NCI-H345 (cell line): ENCODE results near the gene TEX19.

Experiments
- DNase-seq: peaks from one replicate; lab custom pipeline; 2025; lab: John Stamatoyannopoulos, UW

The TEX19 gene, protein sequence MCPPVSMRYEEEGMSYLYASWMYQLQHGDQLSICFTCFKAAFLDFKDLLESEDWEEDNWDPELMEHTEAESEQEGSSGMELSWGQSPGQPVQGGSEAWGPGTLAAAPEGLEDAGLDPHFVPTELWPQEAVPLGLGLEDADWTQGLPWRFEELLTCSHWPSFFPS

DNA sequence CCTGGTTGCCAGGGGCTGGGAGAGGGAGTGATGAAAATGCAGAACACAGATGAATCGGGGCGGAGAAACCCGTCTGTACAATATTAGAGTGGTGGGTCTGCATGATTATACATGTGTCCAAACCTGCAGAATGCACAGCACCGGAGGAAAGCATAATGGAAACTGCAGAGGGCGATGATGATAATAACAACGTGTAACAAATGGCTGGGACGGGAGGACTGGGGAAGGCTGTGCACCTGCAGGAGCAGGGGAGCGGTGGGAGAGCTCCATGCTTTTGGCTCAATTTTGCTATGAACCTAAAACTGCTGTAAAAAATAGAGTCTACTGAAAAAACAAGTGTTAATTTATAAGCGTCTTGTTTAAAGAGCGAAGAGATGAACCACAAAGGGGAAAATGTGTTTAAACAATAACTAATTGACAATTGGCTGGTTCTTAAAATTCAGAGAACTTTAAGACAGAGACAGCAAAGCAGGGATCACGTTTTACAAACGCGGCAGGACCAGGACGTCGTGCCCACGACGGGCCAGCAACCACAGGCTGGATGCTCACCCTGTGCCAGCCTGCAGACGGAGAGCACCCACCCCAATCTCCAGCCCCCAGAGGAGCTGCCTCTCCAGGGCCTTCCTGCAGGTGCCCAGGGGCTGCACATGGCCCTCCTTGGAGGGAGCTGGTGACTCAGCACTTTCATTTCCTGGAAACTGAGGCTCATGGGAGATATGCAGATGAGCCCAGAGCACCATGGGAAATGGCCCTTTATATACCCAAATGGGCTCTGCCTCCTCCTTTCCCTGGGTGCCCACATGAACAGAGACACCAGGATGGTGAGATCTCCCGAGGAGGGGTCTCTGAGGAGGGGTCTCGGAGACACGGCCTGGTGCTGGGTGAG is at the start of gene TEX19:
TSS of gene TEX19 (plus strand) at position 783 of the 886 bp plus-strand sequence. CDS start 2,904 bp downstream, outside the sequence.
- DNase-seq, result peak; percentile 68

GRCh38 chr17:82309656-82310570 is 49.1 kb upstream of the TEX19 start:
- no peak for DNase-seq

DNA sequence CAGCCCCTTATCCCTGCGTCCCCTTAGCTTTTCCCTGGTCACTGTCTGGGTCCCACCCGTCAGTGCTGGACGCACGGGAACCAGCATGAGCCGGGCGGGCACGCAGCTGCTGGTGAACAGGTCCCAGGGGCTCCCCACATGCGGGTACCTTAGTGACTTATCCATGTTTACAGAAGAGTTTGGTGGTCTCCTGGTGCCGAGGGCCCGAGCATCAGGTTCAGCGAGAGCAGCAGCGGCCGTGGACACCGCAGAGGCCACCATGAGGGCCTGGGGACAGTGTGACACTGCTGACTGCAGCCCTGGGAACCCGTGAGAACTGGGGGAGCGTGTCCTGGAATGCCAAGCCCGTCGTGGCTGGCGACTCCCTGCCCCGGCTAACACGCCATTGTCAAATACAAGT is 48.2 kb upstream of the TEX19 start:
- DNase-seq, result no peak

GRCh38 chr17:82311971-82312370 is 47.1 kb upstream of the TEX19 start:
- no peak for DNase-seq

- no peak for DNase-seq
These were observed 45.6 kb upstream of the TEX19 start for GRCh38 chr17:82313195-82314011.

- no peak for DNase-seq
These were observed 44.9 kb upstream of the TEX19 start for GRCh38 chr17:82314012-82314726.

GRCh38 chr17:82314727-82315605 is 44.1 kb upstream of the TEX19 start:
- DNase-seq, result no peak

- DNase-seq, result no peak
These were observed 43.2 kb upstream of the TEX19 start for GRCh38 chr17:82315703-82316358.

GRCh38 chr17:82316651-82317393 is 42.2 kb upstream of the TEX19 start:
- no peak for DNase-seq

- no peak for DNase-seq
These were observed 41.5 kb upstream of the TEX19 start, which contains the start of gene CD7 for GRCh38 chr17:82317394-82318168. CD7 (minus strand) TSS chr17:82317608; CDS start chr17:82317495, 113 bp downstream.

DNA sequence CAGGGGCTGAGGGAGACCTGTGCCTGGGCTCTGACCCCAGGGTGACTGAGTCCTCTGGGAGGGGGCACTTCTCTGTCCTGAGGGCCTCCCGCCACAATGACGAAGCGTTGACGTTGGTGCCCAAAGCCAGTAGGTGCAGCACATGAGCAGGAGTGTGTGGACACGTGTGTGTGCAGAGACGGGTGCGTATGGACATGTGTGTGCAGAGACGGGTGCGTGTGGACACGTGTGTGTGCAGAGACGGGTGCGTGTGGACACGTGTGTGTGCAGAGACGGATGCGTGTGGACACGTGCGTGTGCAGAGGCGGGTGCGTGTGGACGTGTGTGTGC is 40.9 kb upstream of the TEX19 start:
- DNase-seq, result no peak

GRCh38 chr17:82318772-82319606 is 40.1 kb upstream of the TEX19 start:
- DNase-seq, result no peak

DNA sequence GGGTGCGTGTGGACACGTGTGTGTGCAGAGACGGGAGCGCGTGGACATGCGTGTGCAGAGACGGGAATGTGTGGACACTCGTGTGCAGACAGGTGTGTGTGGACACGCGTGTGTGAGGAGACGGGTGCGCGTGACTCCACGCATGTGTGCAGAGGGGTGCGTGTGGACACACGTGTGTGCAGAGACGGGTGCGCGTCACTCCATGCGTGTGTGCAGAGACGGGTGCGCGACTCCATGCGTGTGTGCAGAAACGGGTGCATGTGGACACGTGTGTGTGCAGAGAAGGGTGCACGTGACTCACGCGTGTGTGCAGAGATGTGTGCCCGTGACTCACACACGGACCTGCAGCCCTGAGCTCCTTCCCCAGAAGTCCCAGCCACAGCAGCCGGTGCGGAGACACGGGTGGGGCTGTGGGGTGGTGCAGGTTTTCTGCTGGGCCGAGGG is 39.4 kb upstream of the TEX19 start:
- DNase-seq, result no peak

DNA sequence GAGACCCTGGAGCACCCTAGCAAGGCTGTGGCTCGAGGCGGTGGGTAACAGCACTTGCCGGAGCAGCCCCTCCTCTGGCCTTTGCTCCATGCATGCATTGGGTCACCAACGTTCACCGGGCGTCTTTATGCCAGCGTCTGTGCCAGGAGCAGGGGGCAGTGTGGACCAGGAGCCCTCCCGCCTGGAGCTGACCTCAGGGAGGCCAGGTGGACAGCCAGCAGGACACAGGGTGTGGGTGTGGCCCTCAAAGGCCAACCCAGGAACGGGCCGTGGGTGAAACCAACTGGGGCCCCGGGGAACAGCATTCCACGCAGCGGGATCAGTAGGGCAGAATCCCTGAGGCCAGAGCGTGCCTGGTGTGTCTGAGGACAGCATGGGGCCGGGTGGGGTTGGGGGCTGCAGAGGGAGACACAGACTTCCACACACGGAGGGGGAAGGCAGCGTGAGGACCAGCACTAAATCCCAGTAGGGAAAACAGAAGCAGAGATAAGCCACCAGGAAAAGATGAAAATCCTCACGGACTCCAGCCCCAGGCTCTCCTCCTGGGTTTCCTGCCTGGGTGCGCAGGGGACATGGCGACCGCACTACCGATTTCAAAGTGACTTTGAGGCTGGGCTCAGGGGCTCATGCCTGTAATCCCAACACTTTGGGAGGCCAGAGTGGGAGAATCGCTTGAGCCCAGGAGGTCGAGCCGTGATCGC is 38.8 kb upstream of the TEX19 start:
- no peak for DNase-seq

GRCh38 chr17:82320956-82321927 is 37.8 kb upstream of the TEX19 start:
- DNase-seq, result peak; percentile 19
